Measurements from ENCODE around the gene CLEC20A. TPM values are rescaled to one million over a fixed set of nuclear protein-coding genes. Genes with fewer than 3 reads are reported as not detected.

The CLEC20A gene
- total and polyA plus RNA-seq, 2 donors, result 0.28 to 0.39 TPM

Other genes with a start within 250 kb of the CLEC20A start
- gene TEX35, start 16.1 kb upstream of the CLEC20A start, total RNA-seq, result 0.05 TPM
- 0.07 TPM for gene TEX35, start 16.1 kb upstream of the CLEC20A start, polyA plus RNA-seq
- gene RALGPS2, start 228.3 kb upstream of the CLEC20A start, total RNA-seq, result 17.8 TPM
- gene RALGPS2, start 228.3 kb upstream of the CLEC20A start, polyA plus RNA-seq, result 6.4 TPM

All from thymus (tissue), 2 donors.